HEK293 (cell line): Measurements from ENCODE around the gene NDFIP2.

Experiments
- CTCF ChIA-PET: fragments of 350-600 bp; formaldehyde crosslinking; extraction: SDS; loops from one replicate; lab custom pipeline; 2021; ENCODE audit warnings: antibody characterized with exemption; lab: Yijun Ruan, JAX
- POLR2A ChIA-PET: fragments of 300-600 bp; formaldehyde crosslinking; extraction: SDS; loops from one replicate; lab custom pipeline; 2020; ENCODE audit warnings: antibody characterized with exemption, inconsistent platforms; lab: Yijun Ruan, JAX
- H3K27ac ChIP-seq: fragments of 200-500 bp; sonication (Bioruptor generic); 2 replicates; pipeline ENCODE4 v1.5.1; 2014; ENCODE audit warnings: low read depth, low read length, control low read depth, inconsistent platforms; ENCODE audit errors: extremely low read depth
- H3K36me3 ChIP-seq, 2 experiments: fragments of 200-500 bp in 1 of 2; sonication (Bioruptor generic) in 1 of 2; 1 replicate in 1 of 2; 2 replicates in 1 of 2; pipeline ENCODE4 v1.5.1; 2014 to 2017; ENCODE audit warnings: inconsistent platforms in 2 of 2, low read length in 2 of 2; ENCODE audit not compliant: control insufficient read depth in 2 of 2, insufficient read depth in 1 of 2
- H3K4me1 ChIP-seq: fragments of 200-500 bp; sonication (Bioruptor generic); 2 replicates; pipeline ENCODE4 v1.5.1; 2014; ENCODE audit warnings: mild to moderate bottlenecking, low read length, inconsistent platforms; ENCODE audit not compliant: control insufficient read depth, insufficient read depth
- H3K4me3 ChIP-seq: 2 replicates; pipeline ENCODE4 v1.5.1; 2011; ENCODE audit warnings: low read depth, mild to moderate bottlenecking, control low read depth, low read length, moderate library complexity
- H3K9me3 ChIP-seq: fragments of 200-500 bp; sonication (Bioruptor generic); 2 replicates; pipeline ENCODE4 v1.5.1; 2014; ENCODE audit warnings: low read depth, low read length, inconsistent platforms; ENCODE audit not compliant: control insufficient read depth, insufficient read depth
- KLF7 ChIP-seq: fragments of 450-650 bp; formaldehyde crosslinking; IDR thresholded peaks from 2 replicates; pipeline ENCODE4 v1.5.1; 2016; ENCODE audit warnings: missing biosample characterization, missing genetic modification characterization, borderline replicate concordance
- MZF1 ChIP-seq: fragments of 450-650 bp; formaldehyde crosslinking; IDR thresholded peaks from 2 replicates; pipeline ENCODE4 v1.5.1; 2017; ENCODE audit warnings: missing biosample characterization, missing genetic modification characterization, borderline replicate concordance
- PRDM6 ChIP-seq: fragments of 450-650 bp; formaldehyde crosslinking; IDR thresholded peaks from 2 replicates; pipeline ENCODE4 v1.5.1; 2017; ENCODE audit warnings: missing biosample characterization, missing genetic modification characterization
- SETDB1 ChIP-seq: IDR thresholded peaks from one replicate; pipeline ENCODE4 v1.6.1; 2017; ENCODE audit warnings: mild to moderate bottlenecking, low read length, moderate library complexity, mixed read lengths; ENCODE audit not compliant: insufficient read length
- SP3 ChIP-seq: fragments of 450-650 bp; formaldehyde crosslinking; IDR thresholded peaks from 2 replicates; pipeline ENCODE4 v1.5.1; 2016; ENCODE audit warnings: missing biosample characterization, missing genetic modification characterization
- TSHZ1 ChIP-seq: fragments of 450-650 bp; formaldehyde crosslinking; IDR thresholded peaks from 2 replicates; pipeline ENCODE4 v1.5.1; 2016; ENCODE audit warnings: missing biosample characterization, missing genetic modification characterization, borderline replicate concordance
- YY1 ChIP-seq: fragments of 450-650 bp; formaldehyde crosslinking; IDR thresholded peaks from 2 replicates; pipeline ENCODE4 v1.5.1; 2018; ENCODE audit warnings: missing biosample characterization, missing genetic modification characterization
- ZBTB11 ChIP-seq: fragments of 450-650 bp; formaldehyde crosslinking; conservative IDR thresholded peaks from 2 replicates; pipeline ENCODE4 v1.5.1; 2016; ENCODE audit warnings: low read depth, missing biosample characterization, missing genetic modification characterization
- ZEB2 ChIP-seq: fragments of 450-650 bp; formaldehyde crosslinking; IDR thresholded peaks from 2 replicates; pipeline ENCODE4 v1.5.1; 2016; ENCODE audit warnings: missing biosample characterization, missing genetic modification characterization
- ZFP69B ChIP-seq: fragments of 450-650 bp; formaldehyde crosslinking; IDR thresholded peaks from 2 replicates; pipeline ENCODE4 v1.5.1; 2016; ENCODE audit warnings: missing biosample characterization, missing genetic modification characterization
- ZNF10 ChIP-seq: fragments of 450-650 bp; formaldehyde crosslinking; IDR thresholded peaks from 2 replicates; pipeline ENCODE4 v1.5.1; 2017; ENCODE audit warnings: missing biosample characterization, missing genetic modification characterization
- ZNF112 ChIP-seq: fragments of 450-650 bp; formaldehyde crosslinking; IDR thresholded peaks from 2 replicates; pipeline ENCODE4 v1.5.0; 2017; ENCODE audit warnings: missing biosample characterization, missing genetic modification characterization
- ZNF114 ChIP-seq: fragments of 450-650 bp; formaldehyde crosslinking; IDR thresholded peaks from 2 replicates; pipeline ENCODE4 v1.5.0; 2017; ENCODE audit warnings: missing biosample characterization, missing genetic modification characterization
- ZNF133 ChIP-seq: fragments of 450-650 bp; formaldehyde crosslinking; IDR thresholded peaks from 2 replicates; pipeline ENCODE4 v1.5.1; 2016; ENCODE audit warnings: missing biosample characterization, missing genetic modification characterization
- ZNF155 ChIP-seq: fragments of 450-650 bp; formaldehyde crosslinking; IDR thresholded peaks from 2 replicates; pipeline ENCODE4 v1.5.1; 2016; ENCODE audit warnings: missing biosample characterization, missing genetic modification characterization
- ZNF19 ChIP-seq: fragments of 450-650 bp; formaldehyde crosslinking; IDR thresholded peaks from 2 replicates; pipeline ENCODE4; 2016; ENCODE audit warnings: missing biosample characterization, missing genetic modification characterization, low read depth
- ZNF341 ChIP-seq: fragments of 450-650 bp; formaldehyde crosslinking; IDR thresholded peaks from 2 replicates; pipeline ENCODE4; 2016; ENCODE audit warnings: low read depth, missing biosample characterization, missing genetic modification characterization
- ZNF404 ChIP-seq: fragments of 450-650 bp; formaldehyde crosslinking; IDR thresholded peaks from 2 replicates; pipeline ENCODE4 v1.5.1; 2017; ENCODE audit warnings: missing biosample characterization, missing genetic modification characterization
- ZNF433 ChIP-seq: fragments of 450-650 bp; formaldehyde crosslinking; IDR thresholded peaks from 2 replicates; pipeline ENCODE4 v1.5.1; 2016; ENCODE audit warnings: missing biosample characterization, missing genetic modification characterization, low read depth
- ZNF510 ChIP-seq: fragments of 450-650 bp; formaldehyde crosslinking; IDR thresholded peaks from 2 replicates; pipeline ENCODE4 v1.5.1; 2018; ENCODE audit warnings: mild to moderate bottlenecking, missing genetic modification characterization, missing biosample characterization; ENCODE audit not compliant: insufficient replicate concordance
- ZNF529 ChIP-seq: fragments of 450-650 bp; formaldehyde crosslinking; IDR thresholded peaks from 2 replicates; pipeline ENCODE4 v1.5.1; 2017; ENCODE audit warnings: missing genetic modification characterization, missing biosample characterization; ENCODE audit not compliant: insufficient replicate concordance
- ZNF548 ChIP-seq: fragments of 450-650 bp; formaldehyde crosslinking; IDR thresholded peaks from 2 replicates; pipeline ENCODE4 v1.5.1; 2016; ENCODE audit warnings: missing biosample characterization, missing genetic modification characterization
- ZNF660 ChIP-seq: fragments of 450-650 bp; IDR thresholded peaks from 2 replicates; pipeline ENCODE4 v1.5.1; 2018; ENCODE audit warnings: missing biosample characterization, mild to moderate bottlenecking, missing genetic modification characterization
- TF ChIP-seq, protein P1 (sequence below): fragments of 450-650 bp; formaldehyde crosslinking; IDR thresholded peaks from 2 replicates; pipeline ENCODE4 v1.5.1; 2016; ENCODE audit warnings: missing biosample characterization, missing genetic modification characterization

Gene NDFIP2

GRCh38 chr13:79463604-79464003 is 17.4 kb upstream of the NDFIP2 start (continued):
- TF ChIP-seq ZFP69B (tag by site-specific recombination): no peak
- TF ChIP-seq ZNF10: no peak
- no peak for TF ChIP-seq SETDB1
- no peak for TF ChIP-seq ZBTB11 (tag by site-specific recombination)
- TF ChIP-seq MZF1 (tag by site-specific recombination): no peak
- no peak for TF ChIP-seq ZNF660 (tag by site-specific recombination)
- TF ChIP-seq, protein P1, sequence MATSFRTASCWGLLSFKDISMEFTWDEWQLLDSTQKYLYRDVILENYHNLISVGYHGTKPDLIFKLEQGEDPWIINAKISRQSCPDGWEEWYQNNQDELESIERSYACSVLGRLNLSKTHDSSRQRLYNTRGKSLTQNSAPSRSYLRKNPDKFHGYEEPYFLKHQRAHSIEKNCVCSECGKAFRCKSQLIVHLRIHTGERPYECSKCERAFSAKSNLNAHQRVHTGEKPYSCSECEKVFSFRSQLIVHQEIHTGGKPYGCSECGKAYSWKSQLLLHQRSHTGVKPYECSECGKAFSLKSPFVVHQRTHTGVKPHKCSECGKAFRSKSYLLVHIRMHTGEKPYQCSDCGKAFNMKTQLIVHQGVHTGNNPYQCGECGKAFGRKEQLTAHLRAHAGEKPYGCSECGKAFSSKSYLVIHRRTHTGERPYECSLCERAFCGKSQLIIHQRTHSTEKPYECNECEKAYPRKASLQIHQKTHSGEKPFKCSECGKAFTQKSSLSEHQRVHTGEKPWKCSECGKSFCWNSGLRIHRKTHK (tag by site-specific recombination): no peak
- no peak for TF ChIP-seq ZNF548 (tag by site-specific recombination)
- no peak for TF ChIP-seq ZNF404 (tag by site-specific recombination)
- no peak for TF ChIP-seq ZNF133 (tag by site-specific recombination)
- TF ChIP-seq KLF7 (tag by site-specific recombination): no peak

DNA sequence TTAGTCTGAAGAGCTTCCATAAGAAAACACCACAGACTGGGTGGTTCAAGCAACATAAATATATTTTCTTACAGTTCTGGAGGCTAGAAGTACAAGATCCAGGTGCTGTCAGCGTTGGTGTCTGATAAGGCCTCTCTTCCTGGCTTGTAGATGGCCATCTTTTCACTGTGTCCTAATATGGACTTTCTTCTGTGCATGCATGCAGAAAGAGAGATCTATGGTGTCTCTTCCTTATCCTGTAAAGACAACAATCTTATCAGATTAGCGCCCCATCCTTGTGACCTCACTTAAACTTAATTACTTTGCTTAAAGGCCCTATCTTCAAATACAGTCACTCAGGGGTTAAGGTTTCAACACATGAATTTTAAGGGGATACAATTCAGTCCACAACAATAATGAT is 14.1 kb upstream of the NDFIP2 start:
- H3K9me3 ChIP-seq: no peaks in the 10 kb centered on the region
- H3K27ac ChIP-seq: no peak overlapping the region
- H3K4me3 ChIP-seq: no peak overlapping the region
- CTCF ChIA-PET: no interaction called here
- H3K36me3 ChIP-seq: no peaks in the 10 kb centered on the region
- no peaks in the 10 kb centered on the region for H3K4me1 ChIP-seq
- POLR2A ChIA-PET: no interaction called here
- no peak for TF ChIP-seq PRDM6 (tag by site-specific recombination)
- no peak for TF ChIP-seq ZNF155
- no peak for TF ChIP-seq TSHZ1 (tag by site-specific recombination)
- no peak for TF ChIP-seq ZNF341
- TF ChIP-seq ZNF19 (tag by site-specific recombination): no peak
- TF ChIP-seq YY1 (tag by site-specific recombination): no peak
- TF ChIP-seq ZEB2 (tag by site-specific recombination): no peak
- TF ChIP-seq ZNF114 (tag by site-specific recombination): no peak
- TF ChIP-seq ZNF529 (tag by site-specific recombination): no peak
- no peak for TF ChIP-seq SP3 (tag by site-specific recombination)
- no peak for TF ChIP-seq ZNF112 (tag by site-specific recombination)
- TF ChIP-seq ZNF510: no peak
- no peak for TF ChIP-seq ZNF433 (tag by site-specific recombination)
